Coronary artery (tissue), 2 donors: Measurements from ENCODE around the gene OVOL1.

Experiments
- DNase-seq: peaks from one replicate; pipeline ENCODE4 v3.0.0-alpha.2; 2017; ENCODE audit warnings: low spot score
- H3K27ac ChIP-seq, 2 donors: fragments of 200-600 bp; sonication (generic); one replicate each; pipeline ENCODE4 v1.5.1; 2016 to 2019
- H3K4me3 ChIP-seq: fragments of 200-600 bp; sonication (generic); 2 replicates; pipeline ENCODE4 v1.5.1; 2016; ENCODE audit warnings: mild to moderate bottlenecking, moderate library complexity
- CTCF ChIP-seq: fragments of 200-600 bp; sonication (generic); IDR thresholded peaks from one replicate; pipeline ENCODE4 v1.5.1; 2019; ENCODE audit warnings: antibody characterized with exemption

Gene OVOL1

GRCh38 chr11:65811764-65812475, 25.1 kb downstream of the OVOL1 start:
- Histone ChIP-seq H3K27ac (no peak overlapping the region), H3K4me3 (no peak overlapping the region)
- DNase-seq = no peak
- TF ChIP-seq CTCF = no peak

GRCh38 chr11:65814131-65814985, 27.5 kb downstream of the OVOL1 start:
- Histone ChIP-seq H3K4me3 (no peak overlapping the region), H3K27ac (peak overlapping the region in 1 of 2 donors; percentile 43)
- DNase-seq = no peak
- no peak for TF ChIP-seq CTCF

- Histone ChIP-seq H3K4me3 (no peak overlapping the region), H3K27ac (peak overlapping the region in 1 of 2 donors; percentile 43)
- no peak for DNase-seq
- TF ChIP-seq CTCF = no peak
These were observed 28.2 kb downstream of the OVOL1 start for GRCh38 chr11:65814986-65815565.

- Histone ChIP-seq H3K4me3 (no peak overlapping the region), H3K27ac (no peak overlapping the region)
- no peak for DNase-seq
- TF ChIP-seq CTCF = no peak
These were observed 29.8 kb downstream of the OVOL1 start for GRCh38 chr11:65816696-65817095.

- no peak for TF ChIP-seq CTCF
- Histone ChIP-seq H3K4me3 (peak overlapping the region; percentile 82), H3K27ac (peak overlapping the region in 1 of 2 donors; percentile 58)
- no peak for DNase-seq
These were observed 30.5 kb downstream of the OVOL1 start for GRCh38 chr11:65817312-65817834.

- DNase-seq = peak; percentile 92
- TF ChIP-seq CTCF = peak; percentile 100
- Histone ChIP-seq H3K27ac (peak overlapping the region; percentile 58 to 78), H3K4me3 (peak overlapping the region; percentile 82)
These were observed 31.2 kb downstream of the OVOL1 start for GRCh38 chr11:65817835-65818680.
